WTC11 (cell line): ENCODE measurements around the gene CCL4. TPM values are rescaled to one million over a fixed set of nuclear protein-coding genes. Genes with fewer than 3 reads are reported as not detected.

Experiments used
- ATAC-seq: fragments of 200-7000 bp; cut with Tn5 transposase; 2 replicates; pipeline ENCODE4 v1.10.0; 2021; ENCODE audit warnings: mild to moderate bottlenecking, moderate library complexity
- CTCF ChIA-PET: fragments of 300-600 bp; sonication (Branson Sonifier 250); formaldehyde crosslinking; loops from one replicate; lab custom pipeline; 2021; ENCODE audit warnings: antibody characterized with exemption; lab: Charles Lee
- POLR2A ChIA-PET: fragments of 350-600 bp; sonication (Branson Sonifier 250); formaldehyde crosslinking; loops from one replicate; lab custom pipeline; 2021; ENCODE audit warnings: antibody characterized with exemption; lab: Charles Lee
- DNase-seq: peaks from one replicate; pipeline ENCODE4 v3.0.0; 2021; ENCODE audit warnings: low spot score
- H3K27ac Mint-ChIP-seq: 2 replicates; pipeline ENCODE4 v1.8.0; 2021; ENCODE audit warnings: mixed read lengths
- H3K27me3 Mint-ChIP-seq: 2 replicates; pipeline ENCODE4 v1.8.0; 2021; ENCODE audit warnings: low read depth, mild to moderate bottlenecking, moderate library complexity, mixed read lengths
- H3K36me3 Mint-ChIP-seq: 2 replicates; pipeline ENCODE4 v1.8.0; 2021; ENCODE audit warnings: mixed read lengths
- H3K4me1 Mint-ChIP-seq: 2 replicates; pipeline ENCODE4 v1.8.0; 2022; ENCODE audit warnings: mixed read lengths
- H3K4me3 Mint-ChIP-seq: 2 replicates; pipeline ENCODE4 v1.8.0; 2021; ENCODE audit warnings: mild to moderate bottlenecking, moderate library complexity, mixed read lengths
- H3K9me3 Mint-ChIP-seq: 2 replicates; pipeline ENCODE4 v1.8.0; 2021; ENCODE audit warnings: mixed read lengths
- AR ChIP-seq: fragments of 250-450 bp; sonication (Bioruptor Pico); IDR thresholded peaks from 2 replicates; pipeline ENCODE4 v1.9.0; 2021; ENCODE audit warnings: mild to moderate bottlenecking
- GTF2I ChIP-seq: fragments of 250-450 bp; sonication (Bioruptor Pico); conservative IDR thresholded peaks from 2 replicates; pipeline ENCODE4 v1.4.0; 2021; ENCODE audit warnings: mild to moderate bottlenecking
- JAZF1 ChIP-seq: fragments of 250-450 bp; sonication (Bioruptor Pico); IDR thresholded peaks from 2 replicates; pipeline ENCODE4 v1.9.0; 2021; ENCODE audit warnings: moderate library complexity, mild to moderate bottlenecking, inconsistent platforms
- JUN ChIP-seq: sonication (generic); formaldehyde crosslinking; IDR thresholded peaks from 2 replicates; pipeline ENCODE4 v1.8.0; 2023; ENCODE audit warnings: mild to moderate bottlenecking, missing genetic modification reagents
- KAT7 ChIP-seq: sonication (generic); formaldehyde crosslinking; IDR thresholded peaks from 2 replicates; pipeline ENCODE4 v1.8.1; 2023; ENCODE audit warnings: missing genetic modification reagents, mild to moderate bottlenecking, borderline replicate concordance
- MAX ChIP-seq: sonication (generic); formaldehyde crosslinking; IDR thresholded peaks from 2 replicates; pipeline ENCODE4 v1.8.0; 2022; ENCODE audit warnings: mild to moderate bottlenecking, missing genetic modification reagents
- MYBL2 ChIP-seq: sonication (generic); formaldehyde crosslinking; IDR thresholded peaks from 2 replicates; pipeline ENCODE4 v1.8.1; 2023; ENCODE audit warnings: mild to moderate bottlenecking, moderate library complexity, missing genetic modification reagents
- NFE2L1 ChIP-seq: sonication (generic); formaldehyde crosslinking; IDR thresholded peaks from 2 replicates; pipeline ENCODE4 v1.8.1; 2023; ENCODE audit warnings: missing genetic modification reagents
- TEAD1 ChIP-seq: sonication (generic); formaldehyde crosslinking; IDR thresholded peaks from 2 replicates; pipeline ENCODE4 v1.8.0; 2022; ENCODE audit warnings: mild to moderate bottlenecking, missing genetic modification reagents
- ZNF263 ChIP-seq: sonication (generic); formaldehyde crosslinking; IDR thresholded peaks from 2 replicates; pipeline ENCODE4 v1.8.1; 2022; ENCODE audit warnings: low read depth, mild to moderate bottlenecking, moderate library complexity, missing genetic modification reagents
- ZNF281 ChIP-seq: sonication (generic); formaldehyde crosslinking; IDR thresholded peaks from 2 replicates; pipeline ENCODE4 v1.8.0; 2023; ENCODE audit warnings: mild to moderate bottlenecking, missing genetic modification reagents
- total RNA-seq: library from RNA; stranded (reverse); gene quantifications from 3 replicates; pipeline ENCODE4 v1.2.3, GENCODE V29; 2021
- TF ChIP-seq, protein P1 (sequence below): sonication (generic); formaldehyde crosslinking; conservative IDR thresholded peaks from 2 replicates; pipeline ENCODE4 v1.8.1; 2022; ENCODE audit warnings: mild to moderate bottlenecking, missing genetic modification reagents
- TF ChIP-seq, protein P2 (sequence below): sonication (generic); formaldehyde crosslinking; IDR thresholded peaks from 2 replicates; pipeline ENCODE4 v1.8.1; 2023; ENCODE audit warnings: mild to moderate bottlenecking, missing genetic modification reagents, borderline replicate concordance
- TF ChIP-seq, protein P3 (sequence below): sonication (generic); formaldehyde crosslinking; IDR thresholded peaks from 2 replicates; pipeline ENCODE4 v1.8.1; 2022; ENCODE audit warnings: mild to moderate bottlenecking, missing genetic modification reagents, moderate library complexity, borderline replicate concordance
- TF ChIP-seq, protein P4 (sequence below): fragments of 200-600 bp; IDR thresholded peaks from 2 replicates; pipeline ENCODE4 v1.8.0; 2022; ENCODE audit warnings: antibody characterized with exemption
- TF ChIP-seq, protein P5 (sequence below): fragments of 250-450 bp; sonication (Bioruptor Pico); IDR thresholded peaks from 2 replicates; pipeline ENCODE4 v1.9.0; 2021; ENCODE audit warnings: moderate library complexity, mild to moderate bottlenecking, inconsistent platforms, borderline replicate concordance
- TF ChIP-seq, protein P6 (sequence below): fragments of 250-450 bp; sonication (Bioruptor Pico); IDR thresholded peaks from 2 replicates; pipeline ENCODE4 v1.8.0; 2021; ENCODE audit warnings: mild to moderate bottlenecking

Gene CCL4
- total RNA-seq, 1 experiment from 2014 or later: 0.48 TPM

GRCh38 chr17:36130346-36130745 is 26.7 kb downstream of the CCL4 start:
- H3K36me3 Mint-ChIP-seq: peaks cover 21% of the 10 kb centered on the region
- no peak for ATAC-seq
- TF ChIP-seq, protein P1, sequence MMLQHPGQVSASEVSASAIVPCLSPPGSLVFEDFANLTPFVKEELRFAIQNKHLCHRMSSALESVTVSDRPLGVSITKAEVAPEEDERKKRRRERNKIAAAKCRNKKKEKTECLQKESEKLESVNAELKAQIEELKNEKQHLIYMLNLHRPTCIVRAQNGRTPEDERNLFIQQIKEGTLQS (CRISPR knock-in tag): no peak
- TF ChIP-seq, protein P2, sequence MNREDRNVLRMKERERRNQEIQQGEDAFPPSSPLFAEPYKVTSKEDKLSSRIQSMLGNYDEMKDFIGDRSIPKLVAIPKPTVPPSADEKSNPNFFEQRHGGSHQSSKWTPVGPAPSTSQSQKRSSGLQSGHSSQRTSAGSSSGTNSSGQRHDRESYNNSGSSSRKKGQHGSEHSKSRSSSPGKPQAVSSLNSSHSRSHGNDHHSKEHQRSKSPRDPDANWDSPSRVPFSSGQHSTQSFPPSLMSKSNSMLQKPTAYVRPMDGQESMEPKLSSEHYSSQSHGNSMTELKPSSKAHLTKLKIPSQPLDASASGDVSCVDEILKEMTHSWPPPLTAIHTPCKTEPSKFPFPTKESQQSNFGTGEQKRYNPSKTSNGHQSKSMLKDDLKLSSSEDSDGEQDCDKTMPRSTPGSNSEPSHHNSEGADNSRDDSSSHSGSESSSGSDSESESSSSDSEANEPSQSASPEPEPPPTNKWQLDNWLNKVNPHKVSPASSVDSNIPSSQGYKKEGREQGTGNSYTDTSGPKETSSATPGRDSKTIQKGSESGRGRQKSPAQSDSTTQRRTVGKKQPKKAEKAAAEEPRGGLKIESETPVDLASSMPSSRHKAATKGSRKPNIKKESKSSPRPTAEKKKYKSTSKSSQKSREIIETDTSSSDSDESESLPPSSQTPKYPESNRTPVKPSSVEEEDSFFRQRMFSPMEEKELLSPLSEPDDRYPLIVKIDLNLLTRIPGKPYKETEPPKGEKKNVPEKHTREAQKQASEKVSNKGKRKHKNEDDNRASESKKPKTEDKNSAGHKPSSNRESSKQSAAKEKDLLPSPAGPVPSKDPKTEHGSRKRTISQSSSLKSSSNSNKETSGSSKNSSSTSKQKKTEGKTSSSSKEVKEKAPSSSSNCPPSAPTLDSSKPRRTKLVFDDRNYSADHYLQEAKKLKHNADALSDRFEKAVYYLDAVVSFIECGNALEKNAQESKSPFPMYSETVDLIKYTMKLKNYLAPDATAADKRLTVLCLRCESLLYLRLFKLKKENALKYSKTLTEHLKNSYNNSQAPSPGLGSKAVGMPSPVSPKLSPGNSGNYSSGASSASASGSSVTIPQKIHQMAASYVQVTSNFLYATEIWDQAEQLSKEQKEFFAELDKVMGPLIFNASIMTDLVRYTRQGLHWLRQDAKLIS (CRISPR knock-in tag): no peak
- TF ChIP-seq, protein P3, sequence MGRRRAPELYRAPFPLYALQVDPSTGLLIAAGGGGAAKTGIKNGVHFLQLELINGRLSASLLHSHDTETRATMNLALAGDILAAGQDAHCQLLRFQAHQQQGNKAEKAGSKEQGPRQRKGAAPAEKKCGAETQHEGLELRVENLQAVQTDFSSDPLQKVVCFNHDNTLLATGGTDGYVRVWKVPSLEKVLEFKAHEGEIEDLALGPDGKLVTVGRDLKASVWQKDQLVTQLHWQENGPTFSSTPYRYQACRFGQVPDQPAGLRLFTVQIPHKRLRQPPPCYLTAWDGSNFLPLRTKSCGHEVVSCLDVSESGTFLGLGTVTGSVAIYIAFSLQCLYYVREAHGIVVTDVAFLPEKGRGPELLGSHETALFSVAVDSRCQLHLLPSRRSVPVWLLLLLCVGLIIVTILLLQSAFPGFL (CRISPR knock-in tag): no peak
- no peak for TF ChIP-seq MAX (CRISPR knock-in tag)
- no peak for TF ChIP-seq NFE2L1
- TF ChIP-seq ZNF281: no peak
- TF ChIP-seq GTF2I (CRISPR knock-in tag): no peak
- TF ChIP-seq AR (CRISPR knock-in tag): no peak
- DNase-seq: no peak
- H3K4me3 Mint-ChIP-seq: no peak overlapping the region
- no peak overlapping the region for H3K27ac Mint-ChIP-seq
- peaks cover 22% of the 10 kb centered on the region for H3K9me3 Mint-ChIP-seq
- POLR2A ChIA-PET: no interaction called here
- CTCF ChIA-PET: no interaction called here
- H3K4me1 Mint-ChIP-seq: peaks cover 16% of the 10 kb centered on the region
- peaks cover 15% of the 10 kb centered on the region for H3K27me3 Mint-ChIP-seq

- TF ChIP-seq NFE2L1: no peak
- no peak for TF ChIP-seq KAT7 (CRISPR knock-in tag)
- TF ChIP-seq JAZF1 (CRISPR knock-in tag): no peak
- no peak for TF ChIP-seq JUN (CRISPR knock-in tag)
- TF ChIP-seq ZNF263 (CRISPR knock-in tag): no peak
- TF ChIP-seq, protein P4, sequence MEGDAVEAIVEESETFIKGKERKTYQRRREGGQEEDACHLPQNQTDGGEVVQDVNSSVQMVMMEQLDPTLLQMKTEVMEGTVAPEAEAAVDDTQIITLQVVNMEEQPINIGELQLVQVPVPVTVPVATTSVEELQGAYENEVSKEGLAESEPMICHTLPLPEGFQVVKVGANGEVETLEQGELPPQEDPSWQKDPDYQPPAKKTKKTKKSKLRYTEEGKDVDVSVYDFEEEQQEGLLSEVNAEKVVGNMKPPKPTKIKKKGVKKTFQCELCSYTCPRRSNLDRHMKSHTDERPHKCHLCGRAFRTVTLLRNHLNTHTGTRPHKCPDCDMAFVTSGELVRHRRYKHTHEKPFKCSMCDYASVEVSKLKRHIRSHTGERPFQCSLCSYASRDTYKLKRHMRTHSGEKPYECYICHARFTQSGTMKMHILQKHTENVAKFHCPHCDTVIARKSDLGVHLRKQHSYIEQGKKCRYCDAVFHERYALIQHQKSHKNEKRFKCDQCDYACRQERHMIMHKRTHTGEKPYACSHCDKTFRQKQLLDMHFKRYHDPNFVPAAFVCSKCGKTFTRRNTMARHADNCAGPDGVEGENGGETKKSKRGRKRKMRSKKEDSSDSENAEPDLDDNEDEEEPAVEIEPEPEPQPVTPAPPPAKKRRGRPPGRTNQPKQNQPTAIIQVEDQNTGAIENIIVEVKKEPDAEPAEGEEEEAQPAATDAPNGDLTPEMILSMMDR: no peak
- TF ChIP-seq MYBL2 (CRISPR knock-in tag): no peak
- TF ChIP-seq TEAD1 (CRISPR knock-in tag): no peak
- TF ChIP-seq, protein P5, sequence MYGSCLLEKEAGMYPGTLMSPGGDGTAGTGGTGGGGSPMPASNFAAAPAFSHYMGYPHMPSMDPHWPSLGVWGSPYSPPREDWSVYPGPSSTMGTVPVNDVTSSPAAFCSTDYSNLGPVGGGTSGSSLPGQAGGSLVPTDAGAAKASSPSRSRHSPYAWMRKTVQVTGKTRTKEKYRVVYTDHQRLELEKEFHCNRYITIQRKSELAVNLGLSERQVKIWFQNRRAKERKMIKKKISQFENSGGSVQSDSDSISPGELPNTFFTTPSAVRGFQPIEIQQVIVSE: no peak
- TF ChIP-seq, protein P6, sequence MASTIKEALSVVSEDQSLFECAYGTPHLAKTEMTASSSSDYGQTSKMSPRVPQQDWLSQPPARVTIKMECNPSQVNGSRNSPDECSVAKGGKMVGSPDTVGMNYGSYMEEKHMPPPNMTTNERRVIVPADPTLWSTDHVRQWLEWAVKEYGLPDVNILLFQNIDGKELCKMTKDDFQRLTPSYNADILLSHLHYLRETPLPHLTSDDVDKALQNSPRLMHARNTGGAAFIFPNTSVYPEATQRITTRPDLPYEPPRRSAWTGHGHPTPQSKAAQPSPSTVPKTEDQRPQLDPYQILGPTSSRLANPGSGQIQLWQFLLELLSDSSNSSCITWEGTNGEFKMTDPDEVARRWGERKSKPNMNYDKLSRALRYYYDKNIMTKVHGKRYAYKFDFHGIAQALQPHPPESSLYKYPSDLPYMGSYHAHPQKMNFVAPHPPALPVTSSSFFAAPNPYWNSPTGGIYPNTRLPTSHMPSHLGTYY (CRISPR knock-in tag): no peak
- TF ChIP-seq, all 79 proteins: peak for 0
- ChIA-PET CTCF (no interaction called here), POLR2A (no interaction called here)
- DNase-seq: no peak
- no peak overlapping the region for H3K27ac Mint-ChIP-seq
- H3K27me3 Mint-ChIP-seq: peaks cover 10% of the 10 kb centered on the region
- H3K4me1 Mint-ChIP-seq: peaks cover 14% of the 10 kb centered on the region
- H3K36me3 Mint-ChIP-seq: peaks cover 10% of the 10 kb centered on the region
- no peak for ATAC-seq
- H3K4me3 Mint-ChIP-seq: no peak overlapping the region
- H3K9me3 Mint-ChIP-seq: peaks cover 11% of the 10 kb centered on the region
Observed at GRCh38 chr17:36131421-36131820, 27.8 kb downstream of the CCL4 start.
